Lower lobe of right lung (tissue), 2 donors: ENCODE results near the gene ERAS. TPM values are rescaled to one million over a fixed set of nuclear protein-coding genes. Genes with fewer than 3 reads are reported as not detected.
A peak's percentile ranks its signal among the peaks of the same experiment; 100 is the strongest.

Experiments used
- ATAC-seq, 2 donors: fragments of 200-7000 bp; cut with Tn5 transposase; one replicate each; pipeline ENCODE4 v1.9.1; 2020 to 2022; ENCODE audit warnings: mild to moderate bottlenecking in 2 of 2, moderate library complexity in 2 of 2
- DNase-seq: peaks from one replicate; pipeline ENCODE4 v3.0.0-alpha.2; 2020
- H3K27ac ChIP-seq: fragments of 200-600 bp; one replicate; pipeline ENCODE4 v1.8.0; 2022
- H3K27me3 ChIP-seq: fragments of 200-600 bp; one replicate; pipeline ENCODE4 v1.8.0; 2022; ENCODE audit warnings: low read depth
- H3K36me3 ChIP-seq: fragments of 200-600 bp; one replicate; pipeline ENCODE4 v1.8.0; 2022; ENCODE audit warnings: mild to moderate bottlenecking
- H3K4me1 ChIP-seq: fragments of 200-600 bp; one replicate; pipeline ENCODE4 v1.8.0; 2022
- H3K4me3 ChIP-seq: fragments of 200-600 bp; one replicate; pipeline ENCODE4 v1.8.0; 2022; ENCODE audit warnings: mild to moderate bottlenecking
- H3K9me3 ChIP-seq: fragments of 200-600 bp; one replicate; pipeline ENCODE4 v1.8.0; 2022
- CTCF ChIP-seq: fragments of 200-600 bp; IDR thresholded peaks from one replicate; pipeline ENCODE4 v1.8.0; 2022; ENCODE audit warnings: antibody characterized with exemption, mild to moderate bottlenecking
- intact Hi-C: fragments of 100-400 bp; cut with DNase I; formaldehyde crosslinking; loops from one replicate; pipeline ENCODE4 v1.11.0; 2022
- total RNA-seq: library from RNA; stranded (reverse); fragmentation: NEBNext Ultra II Directional; extraction: Animal tissue kit (Norgen Biotek cat#: 25700); gene quantifications from one replicate; pipeline ENCODE4 v1.2.1, GENCODE V29; 2021
- donor health status: DM: no; HTN: yes; CAD: no; lungs with severe emphysema.

ERAS gene
- total RNA-seq, 1 donor from 2014 or later = not detected

DNA sequence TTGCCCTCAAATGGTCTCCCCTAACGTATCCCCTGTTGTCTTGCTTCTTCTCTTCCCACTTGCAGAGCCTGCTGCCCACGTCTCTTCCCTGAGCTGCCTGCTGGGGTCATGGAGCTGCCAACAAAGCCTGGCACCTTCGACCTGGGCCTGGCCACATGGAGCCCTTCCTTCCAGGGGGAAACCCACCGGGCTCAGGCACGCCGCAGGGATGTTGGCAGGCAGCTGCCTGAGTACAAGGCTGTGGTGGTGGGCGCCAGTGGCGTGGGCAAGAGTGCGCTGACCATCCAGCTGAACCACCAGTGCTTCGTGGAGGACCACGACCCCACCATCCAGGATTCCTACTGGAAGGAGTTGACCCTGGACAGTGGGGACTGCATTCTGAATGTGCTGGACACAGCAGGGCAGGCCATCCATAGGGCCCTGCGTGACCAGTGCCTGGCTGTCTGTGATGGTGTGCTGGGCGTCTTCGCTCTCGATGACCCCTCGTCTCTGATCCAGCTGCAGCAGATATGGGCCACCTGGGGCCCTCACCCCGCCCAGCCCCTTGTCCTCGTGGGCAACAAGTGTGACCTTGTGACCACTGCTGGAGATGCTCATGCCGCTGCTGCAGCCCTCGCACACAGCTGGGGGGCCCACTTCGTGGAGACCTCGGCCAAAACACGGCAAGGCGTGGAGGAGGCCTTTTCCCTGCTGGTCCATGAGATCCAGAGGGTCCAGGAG, 2.9 kb downstream of the ERAS start:
- no peak overlapping the region for H3K4me3 ChIP-seq
- H3K9me3 ChIP-seq = no peaks in the 10 kb centered on the region
- peaks cover 16% of the 10 kb centered on the region for H3K27me3 ChIP-seq
- DNase-seq = no peak
- H3K36me3 ChIP-seq = no peaks in the 10 kb centered on the region
- no peak overlapping the region for H3K27ac ChIP-seq
- intact Hi-C loops = no loop called here
- no peaks in the 10 kb centered on the region for H3K4me1 ChIP-seq
- TF ChIP-seq CTCF = no peak
- no peak for ATAC-seq

- Histone ChIP-seq H3K27me3 (peaks cover 16% of the 10 kb centered on the region), H3K36me3 (no peaks in the 10 kb centered on the region), H3K9me3 (no peaks in the 10 kb centered on the region), H3K4me3 (no peak overlapping the region), H3K4me1 (no peaks in the 10 kb centered on the region), H3K27ac (no peak overlapping the region)
- TF ChIP-seq CTCF = no peak
- no peak for ATAC-seq
- intact Hi-C loops = no loop called here
- DNase-seq = no peak
These were observed 5.0 kb downstream of the ERAS start for GRCh38 chrX:48831136-48831908.

DNA sequence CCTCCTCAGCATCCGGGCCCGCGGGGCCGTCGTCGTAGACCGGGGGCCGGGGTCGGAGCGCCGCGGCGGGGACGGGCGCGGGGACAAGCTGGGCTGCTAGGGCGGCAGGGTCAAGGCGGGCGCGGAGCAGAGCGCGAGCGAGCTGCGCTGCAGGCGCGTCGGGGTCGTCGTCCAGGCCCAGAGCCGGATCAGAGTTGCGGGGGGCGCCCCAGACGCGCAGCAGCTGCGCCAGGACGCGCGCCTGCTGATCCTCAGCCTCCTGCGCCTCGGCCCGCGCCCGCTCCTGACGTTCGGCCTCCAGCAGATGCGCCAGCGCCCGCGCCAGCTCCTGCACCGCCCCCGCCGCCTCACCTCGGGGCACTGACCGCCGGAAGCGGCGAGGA, 5.6 kb downstream of the ERAS start:
- Histone ChIP-seq H3K4me3 (no peak overlapping the region), H3K36me3 (no peaks in the 10 kb centered on the region)

DNA sequence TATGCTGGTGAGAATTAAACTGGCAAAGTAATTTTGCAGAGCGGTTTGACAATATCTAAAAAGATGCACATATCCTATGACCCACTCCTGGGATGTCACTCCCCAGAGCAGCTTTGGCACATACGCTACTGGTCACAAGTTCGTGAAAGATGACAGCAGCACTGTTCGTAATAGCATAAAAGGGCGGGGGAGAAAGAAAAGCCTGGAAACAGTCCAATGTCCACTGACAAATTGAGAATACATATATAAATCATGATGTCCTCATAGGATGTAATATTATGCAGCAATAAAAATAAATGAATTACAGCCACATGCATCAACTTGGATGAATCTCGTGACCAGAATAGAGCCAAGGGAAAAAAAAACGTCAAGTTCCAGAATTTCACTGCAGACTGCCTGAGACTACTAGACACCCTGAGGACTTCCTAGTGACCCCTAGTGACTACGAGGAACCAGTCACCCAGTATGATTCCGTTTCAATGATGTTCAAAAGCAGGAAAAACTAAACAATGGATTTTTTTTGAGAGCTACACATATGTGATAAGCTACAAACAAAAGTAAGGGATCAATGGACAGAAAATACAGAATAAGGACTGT, 7.3 kb downstream of the ERAS start:
- no peaks in the 10 kb centered on the region for H3K9me3 ChIP-seq
- DNase-seq = no peak
- peaks cover 16% of the 10 kb centered on the region for H3K27me3 ChIP-seq
- no peak overlapping the region for H3K4me3 ChIP-seq
- no peak for TF ChIP-seq CTCF
- H3K4me1 ChIP-seq = no peaks in the 10 kb centered on the region
- H3K27ac ChIP-seq = no peak overlapping the region
- no peak for ATAC-seq
- no peaks in the 10 kb centered on the region for H3K36me3 ChIP-seq
- intact Hi-C loops = no loop called here

More for the DNA sequence above, 5.6 kb downstream of the ERAS start:
- Histone ChIP-seq H3K27me3 (peaks cover 16% of the 10 kb centered on the region), H3K27ac (no peak overlapping the region), H3K9me3 (no peaks in the 10 kb centered on the region), H3K4me1 (no peaks in the 10 kb centered on the region)
- no peak for DNase-seq
- intact Hi-C loops = no loop called here
- no peak for ATAC-seq
- no peak for TF ChIP-seq CTCF

GRCh38 chrX:48834383-48834709, 8.0 kb downstream of the ERAS start:
- Histone ChIP-seq H3K9me3 (no peaks in the 10 kb centered on the region), H3K4me3 (no peak overlapping the region), H3K36me3 (no peaks in the 10 kb centered on the region), H3K27ac (no peak overlapping the region), H3K4me1 (no peaks in the 10 kb centered on the region), H3K27me3 (peaks cover 16% of the 10 kb centered on the region)
- DNase-seq (no peak), ATAC-seq (peak in 1 of 2 donors; percentile 11)
- intact Hi-C loops = no loop called here
- no peak for TF ChIP-seq CTCF
